ENCODE measurements around the gene LRRC4. TPM values are rescaled to one million over a fixed set of nuclear protein-coding genes. Genes with fewer than 3 reads are reported as not detected.

LRRC4 gene
- polyA plus RNA-seq, 1 experiment, result 0.12 TPM

DNA sequence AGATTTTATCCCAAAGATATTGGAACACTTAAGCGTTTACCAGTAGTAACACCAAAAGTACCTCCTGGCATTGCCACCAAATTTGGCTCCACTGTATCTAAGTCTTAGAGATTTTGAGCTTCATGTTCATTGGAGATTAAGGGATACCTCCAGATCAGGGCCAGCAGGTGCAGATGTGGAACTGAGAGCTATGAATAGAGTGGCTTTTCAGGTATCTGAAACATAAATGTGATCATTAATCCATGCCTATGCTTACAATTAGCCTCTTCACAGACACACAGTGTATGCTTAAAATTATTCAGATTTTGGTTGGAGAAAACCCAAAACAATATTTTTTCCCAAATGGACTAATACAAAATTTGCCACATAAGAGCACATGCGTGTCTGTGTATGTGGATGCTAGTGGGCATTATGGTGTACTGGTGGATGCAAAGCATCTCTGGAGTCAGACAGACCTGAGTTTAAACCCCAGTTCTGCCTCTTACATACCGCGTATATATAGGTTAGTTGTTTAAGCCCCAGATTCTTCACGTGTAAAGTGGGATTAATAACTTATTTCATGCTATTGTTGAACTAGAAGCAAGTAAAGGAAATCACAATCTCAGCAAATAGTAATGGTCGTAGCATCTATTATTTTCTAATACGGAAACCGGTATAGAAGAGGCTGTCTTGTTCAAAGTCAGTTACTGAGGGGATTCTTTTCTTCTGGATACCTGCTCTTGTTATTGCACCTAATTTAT is 6.8 kb upstream of the LRRC4 start:
- DNase-seq (ENCODE audit: low read depth), result no peak
- POLR2A ChIA-PET, result no interaction called here
- TF ChIP-seq, protein P1, sequence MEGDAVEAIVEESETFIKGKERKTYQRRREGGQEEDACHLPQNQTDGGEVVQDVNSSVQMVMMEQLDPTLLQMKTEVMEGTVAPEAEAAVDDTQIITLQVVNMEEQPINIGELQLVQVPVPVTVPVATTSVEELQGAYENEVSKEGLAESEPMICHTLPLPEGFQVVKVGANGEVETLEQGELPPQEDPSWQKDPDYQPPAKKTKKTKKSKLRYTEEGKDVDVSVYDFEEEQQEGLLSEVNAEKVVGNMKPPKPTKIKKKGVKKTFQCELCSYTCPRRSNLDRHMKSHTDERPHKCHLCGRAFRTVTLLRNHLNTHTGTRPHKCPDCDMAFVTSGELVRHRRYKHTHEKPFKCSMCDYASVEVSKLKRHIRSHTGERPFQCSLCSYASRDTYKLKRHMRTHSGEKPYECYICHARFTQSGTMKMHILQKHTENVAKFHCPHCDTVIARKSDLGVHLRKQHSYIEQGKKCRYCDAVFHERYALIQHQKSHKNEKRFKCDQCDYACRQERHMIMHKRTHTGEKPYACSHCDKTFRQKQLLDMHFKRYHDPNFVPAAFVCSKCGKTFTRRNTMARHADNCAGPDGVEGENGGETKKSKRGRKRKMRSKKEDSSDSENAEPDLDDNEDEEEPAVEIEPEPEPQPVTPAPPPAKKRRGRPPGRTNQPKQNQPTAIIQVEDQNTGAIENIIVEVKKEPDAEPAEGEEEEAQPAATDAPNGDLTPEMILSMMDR (IDR thresholded peaks at IDR 0.05; ENCODE audit: insufficient read depth, low read depth, low read length), result no peak
- Histone ChIP-seq H3K27me3 (ENCODE audit: control insufficient read depth, insufficient read depth, low read length) (no peaks in the 10 kb centered on the region), H3K4me3 (ENCODE audit: low read depth, low read length) (no peak overlapping the region), H3K36me3 (ENCODE audit: control insufficient read depth, insufficient read depth, low read length) (0 out of 2 replicates have a peak, but pooled peaks cover 2% of the 10 kb centered on the region)
- CTCF ChIA-PET, result no interaction called here

DNA sequence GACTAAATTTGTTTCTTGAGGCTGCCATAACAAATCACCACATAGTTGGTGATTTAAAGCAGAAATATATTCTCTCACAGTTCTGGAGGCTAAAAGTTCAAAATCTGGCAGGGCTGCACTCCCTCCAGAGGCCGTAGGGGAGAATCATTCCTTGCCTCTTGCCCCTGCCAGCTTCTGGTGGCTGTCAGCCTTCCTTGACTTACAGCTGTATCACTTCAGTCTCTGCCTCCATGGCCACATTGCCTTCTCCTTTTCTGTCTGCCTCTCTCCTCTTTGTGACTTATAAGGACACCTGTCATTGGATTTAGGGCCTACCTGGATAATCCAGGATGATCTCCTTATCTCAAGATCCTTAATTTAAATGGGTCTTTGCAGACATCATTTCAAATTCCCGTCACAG is 5.8 kb upstream of the LRRC4 start:
- POLR2A ChIA-PET, result no interaction called here
- CTCF ChIA-PET, result no interaction called here
- TF ChIP-seq, protein P1 (IDR thresholded peaks at IDR 0.05; ENCODE audit: insufficient read depth, low read depth, low read length), result no peak
- no peak overlapping the region for H3K4me3 ChIP-seq (ENCODE audit: low read depth, low read length)
- no peaks in the 10 kb centered on the region for H3K27me3 ChIP-seq (ENCODE audit: control insufficient read depth, insufficient read depth, low read length)
- DNase-seq (ENCODE audit: low read depth), result no peak
- 0 out of 2 replicates have a peak, but pooled peaks cover 2% of the 10 kb centered on the region for H3K36me3 ChIP-seq (ENCODE audit: control insufficient read depth, insufficient read depth, low read length)

DNA sequence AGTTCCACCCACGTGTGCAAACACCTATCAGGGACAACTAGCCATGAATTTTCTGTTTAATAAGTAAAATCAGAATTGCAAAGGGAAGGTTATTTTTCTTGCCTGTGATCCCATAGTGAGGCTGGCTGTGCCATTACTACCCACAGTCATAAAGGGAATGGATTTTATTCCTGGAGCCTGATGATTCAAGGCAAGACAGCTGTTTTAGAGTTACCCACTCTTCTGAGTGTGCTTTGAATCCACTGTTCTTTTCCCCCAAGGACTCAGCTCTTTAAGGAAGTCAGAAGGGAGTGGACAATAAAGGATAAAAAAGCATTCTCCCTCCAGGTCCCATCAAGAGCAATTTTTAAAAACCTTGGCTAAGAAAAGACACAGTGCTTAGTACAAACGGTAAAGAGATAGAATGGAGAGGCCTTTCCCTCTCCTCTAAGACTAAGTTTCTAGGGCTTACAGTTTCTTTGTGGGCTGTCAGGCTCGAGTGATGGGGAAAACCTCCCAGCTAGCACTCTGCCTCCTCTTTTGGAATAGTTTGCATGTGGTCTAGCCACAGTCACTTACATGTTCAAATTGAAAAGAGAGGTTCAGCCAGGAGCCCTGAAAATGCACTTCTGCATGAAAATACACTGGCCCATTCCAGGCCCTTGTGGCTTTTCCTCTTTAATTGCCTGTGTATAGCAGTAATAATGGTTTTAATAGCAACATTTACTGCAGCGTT is 5.1 kb upstream of the LRRC4 start:
- Histone ChIP-seq H3K27me3 (ENCODE audit: control insufficient read depth, insufficient read depth, low read length) (no peaks in the 10 kb centered on the region), H3K36me3 (ENCODE audit: control insufficient read depth, insufficient read depth, low read length) (0 out of 2 replicates have a peak, but pooled peaks cover 2% of the 10 kb centered on the region), H3K4me3 (ENCODE audit: low read depth, low read length) (no peak overlapping the region)
- ChIA-PET POLR2A (no interaction called here), CTCF (interaction anchor here (0.6 to 2.0 kb wide), 3 partner anchors 8 to 208 kb away, joined by 3 to 7 read pairs (median 3); no protein-coding TSS in a partner anchor)
- DNase-seq (ENCODE audit: low read depth), result no peak
- TF ChIP-seq, protein P1 (IDR thresholded peaks at IDR 0.05; ENCODE audit: insufficient read depth, low read depth, low read length), result no peak

GRCh38 chr7:128035712-128036111 is 4.5 kb upstream of the LRRC4 start:
- no peak for DNase-seq (ENCODE audit: low read depth)
- 0 out of 2 replicates have a peak, but pooled peaks cover 2% of the 10 kb centered on the region for H3K36me3 ChIP-seq (ENCODE audit: control insufficient read depth, insufficient read depth, low read length)
- ChIA-PET CTCF (interaction anchor here (0.6 to 2.0 kb wide), 5 partner anchors 8 to 209 kb away, joined by 3 to 7 read pairs (median 5); no protein-coding TSS in a partner anchor), POLR2A (no interaction called here)
- no peak overlapping the region for H3K4me3 ChIP-seq (ENCODE audit: low read depth, low read length)
- H3K27me3 ChIP-seq (ENCODE audit: control insufficient read depth, insufficient read depth, low read length), result no peaks in the 10 kb centered on the region
- TF ChIP-seq, protein P1 (IDR thresholded peaks at IDR 0.05; ENCODE audit: insufficient read depth, low read depth, low read length), result peak; percentile 42; the same call in 1 of the 2 replicates

GRCh38 chr7:128034825-128035224 is 3.6 kb upstream of the LRRC4 start:
- ChIA-PET CTCF (interaction anchor here (0.9 to 2.0 kb wide), 5 partner anchors 9 to 258 kb away, joined by 3 to 7 read pairs (median 5); no protein-coding TSS in a partner anchor), POLR2A (no interaction called here)
- H3K4me3 ChIP-seq (ENCODE audit: low read depth, low read length), result no peak overlapping the region

More at GRCh38 chr7:128034825-128035224, 3.6 kb upstream of the LRRC4 start:
- DNase-seq (ENCODE audit: low read depth), result no peak
- Histone ChIP-seq H3K27me3 (ENCODE audit: control insufficient read depth, insufficient read depth, low read length) (no peaks in the 10 kb centered on the region), H3K36me3 (ENCODE audit: control insufficient read depth, insufficient read depth, low read length) (0 out of 2 replicates have a peak, but pooled peaks cover 2% of the 10 kb centered on the region)
- TF ChIP-seq, protein P1 (IDR thresholded peaks at IDR 0.05; ENCODE audit: insufficient read depth, low read depth, low read length), result no peak

Data from BJ (cell line).